ENCODE results near the gene ST6GALNAC6. TPM values are rescaled to one million over a fixed set of nuclear protein-coding genes. Genes with fewer than 3 reads are reported as not detected.
A peak's percentile ranks its signal among the peaks of the same experiment; 100 is the strongest.

ST6GALNAC6 gene
- total RNA-seq, 2 donors from 2014 or later: 46.4 to 95.1 TPM

GRCh38 chr9:127921557-127922120 is 22.2 kb upstream of the ST6GALNAC6 start:
- peak; percentile 56 for DNase-seq (ENCODE audit: low spot score)
- no peak overlapping the region for H3K27ac ChIP-seq
- 13% methylated on average over 39 of the region's 45 CpGs for WGBS
- H3K4me1 ChIP-seq (replicated peaks): no peaks in the 10 kb centered on the region
- TF ChIP-seq POLR2A (IDR thresholded peaks at IDR 0.05) (no peak), CTCF (IDR thresholded peaks at IDR 0.05) (peak; percentile 90 to 97 (median 96)), POLR2AphosphoS5 (IDR thresholded peaks at IDR 0.05) (peak; percentile 49)
- H3K27me3 ChIP-seq (replicated peaks; ENCODE audit: insufficient read depth): no peaks in the 10 kb centered on the region
- intact Hi-C loops (cut with DNase I): loop anchor here (2.0 kb wide), 2 partner anchors 187 to 331 kb away; partner anchors contain the start of gene TOR2A
- H3K4me3 ChIP-seq: no peak overlapping the region
- no peaks in the 10 kb centered on the region for H3K36me3 ChIP-seq
- H3K9me3 ChIP-seq: no peaks in the 10 kb centered on the region

DNA sequence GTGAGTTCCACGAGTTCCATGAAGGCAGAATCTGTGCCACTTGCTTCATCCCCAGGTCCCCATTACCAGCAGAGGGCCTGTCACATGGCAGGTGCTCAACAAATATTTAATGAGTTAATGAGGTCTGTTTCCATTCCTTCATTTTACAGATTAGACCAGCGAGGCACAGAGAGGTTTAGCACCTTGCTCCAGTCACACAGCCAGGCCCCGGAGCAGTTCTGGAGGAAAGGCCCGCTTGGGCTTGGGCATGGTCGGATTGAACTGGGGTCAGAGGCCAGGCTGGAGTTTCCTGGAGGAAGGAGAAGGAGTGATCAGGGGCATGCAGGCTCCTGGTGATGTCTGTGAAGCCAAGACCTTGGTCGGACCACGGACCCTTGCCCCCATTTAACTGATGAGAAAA is 21.4 kb upstream of the ST6GALNAC6 start:
- 85% methylated on average over 7 of the region's 7 CpGs for WGBS

DNA sequence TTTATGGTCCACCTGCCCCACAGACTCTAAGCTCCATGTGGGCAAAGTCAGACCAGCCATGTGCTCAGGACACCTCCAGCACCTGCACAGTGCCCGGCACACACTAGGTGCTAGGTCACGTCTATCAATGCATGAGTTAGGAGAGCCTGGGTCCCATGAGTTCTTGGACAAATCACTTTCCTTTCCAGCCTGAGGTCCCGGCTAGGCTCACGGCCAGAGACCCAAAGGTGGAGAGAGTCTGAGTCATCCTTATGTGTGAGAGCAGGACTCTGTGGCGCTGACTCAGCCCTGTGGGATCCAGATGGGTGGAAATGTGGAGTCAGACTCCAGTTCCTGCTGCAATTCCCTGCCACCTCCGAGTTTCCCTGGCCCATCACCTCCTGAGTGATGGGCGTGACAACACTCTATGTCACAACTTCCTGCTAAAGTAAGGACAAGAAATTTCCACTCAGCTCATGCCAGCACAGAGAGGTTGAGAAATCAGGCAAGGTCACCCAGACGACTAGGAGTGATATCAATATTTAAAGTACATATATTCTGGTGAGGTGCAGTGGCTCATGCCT is 19.9 kb upstream of the ST6GALNAC6 start:
- no peaks in the 10 kb centered on the region for H3K36me3 ChIP-seq
- H3K9me3 ChIP-seq: no peaks in the 10 kb centered on the region
- no peak for TF ChIP-seq CTCF (IDR thresholded peaks at IDR 0.05)
- no peak for TF ChIP-seq POLR2A (IDR thresholded peaks at IDR 0.05)
- peak; percentile 50 for TF ChIP-seq POLR2AphosphoS5 (IDR thresholded peaks at IDR 0.05)
- 56% methylated on average over 8 of the region's 8 CpGs for WGBS
- H3K4me3 ChIP-seq: no peak overlapping the region
- H3K27ac ChIP-seq: peak overlapping the region in 1 of 2 donors; percentile 21
- intact Hi-C loops (cut with DNase I): loop anchor here (5.0 to 10.0 kb wide), 4 partner anchors 117 to 415 kb away; partner anchors contain the start of genes CDK9, FPGS and STXBP1
- no peaks in the 10 kb centered on the region for H3K4me1 ChIP-seq (replicated peaks)
- DNase-seq (ENCODE audit: low spot score): peak; percentile 30
- no peaks in the 10 kb centered on the region for H3K27me3 ChIP-seq (replicated peaks; ENCODE audit: insufficient read depth)

More for the DNA sequence above, 21.4 kb upstream of the ST6GALNAC6 start:
- TF ChIP-seq POLR2AphosphoS5 (IDR thresholded peaks at IDR 0.05) (no peak), CTCF (IDR thresholded peaks at IDR 0.05) (no peak), POLR2A (IDR thresholded peaks at IDR 0.05) (no peak)
- no peak for DNase-seq (ENCODE audit: low spot score)
- H3K27ac ChIP-seq: no peak overlapping the region
- no peaks in the 10 kb centered on the region for H3K27me3 ChIP-seq (replicated peaks; ENCODE audit: insufficient read depth)
- no peak overlapping the region for H3K4me3 ChIP-seq
- H3K36me3 ChIP-seq: no peaks in the 10 kb centered on the region
- intact Hi-C loops (cut with DNase I): loop anchor here (2.0 kb wide), 2 partner anchors 186 to 330 kb away; partner anchors contain the start of gene TOR2A
- H3K4me1 ChIP-seq (replicated peaks): no peaks in the 10 kb centered on the region
- H3K9me3 ChIP-seq: no peaks in the 10 kb centered on the region

- Histone ChIP-seq H3K27ac (no peak overlapping the region), H3K4me1 (replicated peaks) (no peaks in the 10 kb centered on the region), H3K27me3 (replicated peaks; ENCODE audit: insufficient read depth) (no peaks in the 10 kb centered on the region), H3K36me3 (no peaks in the 10 kb centered on the region), H3K4me3 (no peak overlapping the region), H3K9me3 (no peaks in the 10 kb centered on the region)
- TF ChIP-seq POLR2A (IDR thresholded peaks at IDR 0.05) (no peak), POLR2AphosphoS5 (IDR thresholded peaks at IDR 0.05) (no peak), CTCF (IDR thresholded peaks at IDR 0.05) (no peak)
- no peak for DNase-seq (ENCODE audit: low spot score)
- 75% methylated on average over 8 of the region's 8 CpGs for WGBS
- intact Hi-C loops (cut with DNase I): loop anchor here (5.0 to 10.0 kb wide), 4 partner anchors 116 to 414 kb away; partner anchors contain the start of genes CDK9, FPGS and STXBP1
These were observed 19.0 kb upstream of the ST6GALNAC6 start for GRCh38 chr9:127918183-127919107.
